Measurements from ENCODE around the gene SLC8A1. TPM values are rescaled to one million over a fixed set of nuclear protein-coding genes. Genes with fewer than 3 reads are reported as not detected.

SLC8A1 gene
- polyA plus RNA-seq, 12 donors: 4.4 to 12.4 (median 8.5) TPM; not detected in 1

DNA sequence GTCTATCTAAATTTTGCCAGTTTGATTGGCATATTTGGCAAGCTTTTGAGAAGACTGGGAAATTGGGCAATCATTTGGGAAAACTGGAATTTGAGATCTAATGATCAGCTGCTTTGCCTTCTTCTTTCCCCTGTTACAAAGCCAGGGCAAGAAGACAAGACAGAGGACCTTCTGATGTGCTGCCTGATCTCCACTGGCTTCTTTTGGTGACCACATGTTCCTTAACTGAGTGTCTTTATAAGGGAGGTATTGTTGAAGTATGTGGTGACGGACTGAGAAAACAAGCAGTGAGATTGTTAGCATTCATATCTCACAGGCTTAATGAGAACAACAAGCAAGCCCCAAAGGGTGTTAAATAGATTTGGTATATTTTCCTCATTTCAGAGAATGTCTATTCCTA, 175.8 kb downstream of the SLC8A1 start:
- DNase-seq: no peak

- no peak for DNase-seq
Measured at GRCh38 chr2:40274270-40274669, 177.6 kb downstream of the SLC8A1 start.

- no peak for DNase-seq
Measured at GRCh38 chr2:40273734-40274182, 178.1 kb downstream of the SLC8A1 start.

- no peak for DNase-seq
Measured at GRCh38 chr2:40271094-40271493, 180.8 kb downstream of the SLC8A1 start.

GRCh38 chr2:40270372-40270771, 181.5 kb downstream of the SLC8A1 start:
- DNase-seq: no peak

DNA sequence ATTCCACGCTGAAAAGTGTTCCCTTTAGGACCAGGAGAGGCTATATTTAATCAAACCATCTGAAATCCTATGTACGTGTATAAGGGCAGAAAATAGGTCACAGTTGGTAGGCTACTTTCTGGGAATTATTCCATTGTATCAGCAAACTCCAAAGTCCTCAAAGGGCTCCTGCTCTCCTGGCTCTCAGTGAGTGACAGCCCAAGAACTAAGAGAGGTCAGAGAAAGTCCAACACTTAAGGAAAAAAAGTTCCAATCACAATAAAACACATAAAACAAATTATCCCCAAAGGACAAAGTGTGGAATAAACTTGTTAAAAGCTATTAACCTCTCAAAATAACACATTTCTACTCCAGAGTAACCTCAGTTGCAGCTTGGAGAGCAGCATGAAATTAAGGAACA, 183.3 kb downstream of the SLC8A1 start:
- no peak for DNase-seq

GRCh38 chr2:40266201-40266600, 185.7 kb downstream of the SLC8A1 start:
- DNase-seq: no peak

- DNase-seq: no peak
Measured at GRCh38 chr2:40265602-40266001, 186.3 kb downstream of the SLC8A1 start.

DNA sequence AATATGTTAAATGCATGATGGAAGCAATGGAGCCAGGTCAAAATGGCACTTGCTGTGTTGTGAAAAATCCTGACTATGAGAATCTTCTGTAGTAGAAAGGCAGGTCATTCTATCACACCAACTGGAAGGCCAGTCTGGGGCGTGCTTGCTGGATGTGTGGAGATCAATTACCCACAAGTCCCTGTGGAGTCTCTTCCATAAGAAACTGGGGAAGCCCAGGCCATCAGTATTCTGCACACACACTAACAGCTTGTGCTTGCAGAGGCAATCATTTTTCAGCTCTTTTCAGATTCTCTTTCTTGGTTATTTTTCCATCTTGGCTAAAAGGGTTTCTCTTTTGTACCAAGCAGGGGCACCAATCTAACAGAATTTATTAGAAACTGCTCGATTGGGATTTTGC, 190.8 kb downstream of the SLC8A1 start:
- DNase-seq: no peak

DNA sequence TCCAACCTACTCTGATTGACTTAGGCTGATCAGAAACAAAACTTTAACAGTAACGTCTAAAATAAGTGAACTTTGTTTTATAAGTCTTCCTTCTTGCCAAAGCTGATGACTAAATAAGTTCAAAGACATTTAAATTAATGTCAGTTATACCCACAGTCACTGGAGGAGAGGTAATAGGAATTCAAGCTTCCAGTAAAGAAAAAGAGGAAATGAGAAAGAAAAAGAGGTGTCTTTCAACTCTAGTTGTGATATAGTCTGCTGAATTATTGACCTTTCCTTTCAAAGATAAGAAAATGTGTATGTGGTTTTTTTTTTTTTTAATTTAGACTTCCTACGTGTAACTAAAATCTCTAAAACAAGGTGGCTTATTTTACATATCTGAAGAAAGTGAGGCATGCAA, 191.5 kb downstream of the SLC8A1 start:
- no peak for DNase-seq

- no peak for DNase-seq
Measured at GRCh38 chr2:40259900-40260299, 192.0 kb downstream of the SLC8A1 start.

GRCh38 chr2:40258135-40258457, 193.8 kb downstream of the SLC8A1 start:
- no peak for DNase-seq

GRCh38 chr2:40257340-40258134, 194.4 kb downstream of the SLC8A1 start:
- no peak for DNase-seq

DNA sequence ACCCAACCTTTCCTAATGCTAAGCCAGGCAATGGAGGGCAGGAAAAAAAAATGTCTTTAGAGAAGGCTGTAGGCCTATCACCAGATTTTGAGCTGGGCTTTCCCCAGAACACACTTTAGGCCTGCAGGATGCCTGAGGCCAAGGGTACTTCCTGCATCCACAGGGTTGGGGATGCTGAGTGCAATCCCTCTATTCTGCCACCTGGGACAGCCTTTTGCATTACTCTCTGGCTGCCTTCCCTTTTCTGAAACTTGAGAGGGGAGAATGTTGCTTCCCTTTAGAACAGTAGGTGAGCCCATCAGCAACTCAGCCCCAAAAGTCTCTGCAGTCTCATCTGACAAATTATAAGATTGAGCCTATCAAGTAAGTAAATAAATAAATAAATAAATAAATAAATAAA, 195.2 kb downstream of the SLC8A1 start:
- DNase-seq: no peak

- DNase-seq: no peak
Measured at GRCh38 chr2:40256008-40256407, 195.9 kb downstream of the SLC8A1 start.

DNA sequence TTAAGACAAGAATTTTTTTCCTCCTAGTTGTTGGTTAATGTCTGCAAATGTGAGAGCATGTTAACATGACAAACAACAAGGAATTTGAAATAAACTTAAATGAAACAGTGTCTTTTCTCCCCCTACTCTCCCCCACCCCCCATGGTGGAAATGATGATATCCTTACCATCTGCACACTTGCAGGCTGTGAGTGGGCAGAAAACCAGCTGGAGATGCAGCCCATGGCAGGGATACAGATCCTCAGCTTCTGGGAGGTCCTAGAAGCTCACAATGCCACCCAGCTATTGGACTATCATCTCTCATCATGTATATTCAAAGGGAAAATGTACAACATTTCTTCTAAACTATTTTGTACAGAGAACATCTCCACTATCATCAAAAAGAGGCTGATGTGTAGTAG, 196.8 kb downstream of the SLC8A1 start:
- DNase-seq: no peak

DNA sequence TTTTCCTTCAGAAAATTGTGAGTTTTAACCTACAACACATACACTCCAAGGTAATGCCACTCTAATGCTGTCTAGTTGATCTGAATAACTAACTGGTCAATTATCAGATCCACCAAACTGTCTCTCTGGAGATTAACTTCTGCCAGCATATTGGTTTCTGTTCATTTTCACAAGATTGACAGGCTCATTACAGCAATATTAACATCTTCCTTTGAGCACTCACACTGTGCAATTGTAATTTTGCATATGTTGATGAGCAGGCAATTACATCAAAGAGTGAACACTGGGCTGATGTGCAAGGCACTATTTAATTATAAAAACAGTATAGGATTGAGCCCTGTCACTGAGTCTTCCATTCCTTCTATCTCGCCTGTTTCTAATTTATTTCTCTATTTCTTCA, 197.3 kb downstream of the SLC8A1 start:
- DNase-seq: no peak

- DNase-seq: peak; percentile 25
Measured at GRCh38 chr2:40251137-40251536, 200.8 kb downstream of the SLC8A1 start.

DNA sequence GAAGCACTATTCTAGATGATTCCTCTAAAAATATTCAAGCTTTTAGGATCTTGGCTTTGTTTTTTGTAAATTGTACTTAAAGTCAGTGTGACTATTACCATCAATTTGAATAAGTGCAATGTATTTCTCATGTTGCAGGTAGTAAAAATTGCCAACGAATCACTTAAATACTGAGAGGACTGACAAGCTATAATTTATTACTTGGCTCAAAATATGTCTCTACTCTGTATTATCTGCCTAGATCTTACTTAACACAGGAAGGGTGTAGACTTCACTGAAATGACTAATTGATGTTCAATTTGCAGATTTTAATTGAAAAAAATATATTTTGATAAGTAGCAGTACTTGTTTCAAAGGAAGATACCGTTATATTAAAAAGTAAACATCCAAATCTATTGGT, 202.3 kb downstream of the SLC8A1 start:
- DNase-seq: no peak

DNA sequence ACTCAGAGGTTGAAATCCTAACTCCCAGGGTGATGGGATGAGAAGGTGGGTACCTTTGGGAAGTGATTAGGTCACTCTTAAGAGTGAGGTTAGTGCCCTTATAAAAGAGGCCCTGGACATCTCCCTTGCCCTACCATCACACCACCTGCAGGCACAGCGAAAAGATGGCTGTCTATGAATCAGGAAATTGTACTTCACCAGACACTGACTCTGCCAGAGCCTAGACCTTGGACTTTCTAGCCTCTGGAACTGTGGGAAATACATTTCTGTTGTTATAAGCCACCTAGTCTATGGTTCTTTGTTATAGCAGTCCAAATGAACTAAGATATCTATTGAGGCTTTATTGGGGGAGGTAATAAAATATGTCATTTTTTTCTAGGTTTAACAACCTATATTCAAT, 203.6 kb downstream of the SLC8A1 start:
- no peak for DNase-seq

- DNase-seq: no peak
Measured at GRCh38 chr2:40244675-40245074, 207.2 kb downstream of the SLC8A1 start.

DNA sequence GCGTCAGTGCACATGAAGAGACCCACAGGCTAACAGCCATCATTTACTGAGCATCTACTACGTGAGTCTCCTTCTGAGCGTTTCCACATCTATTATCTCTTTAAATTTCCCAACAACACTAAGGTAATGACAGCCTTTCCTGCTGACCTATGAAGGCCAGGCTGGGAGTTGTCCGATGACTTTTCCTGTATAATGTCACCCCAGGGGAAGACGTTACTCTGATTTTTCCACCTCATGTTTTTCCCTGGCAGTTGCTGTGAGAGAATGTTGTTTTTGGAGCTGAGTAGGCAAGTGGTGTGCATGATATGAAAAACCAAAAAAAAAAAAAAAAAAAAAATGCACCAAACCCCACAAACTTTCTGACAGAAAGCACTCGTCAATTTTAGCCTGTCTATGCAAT, 207.6 kb downstream of the SLC8A1 start:
- no peak for DNase-seq

- peak; percentile 15 for DNase-seq
Measured at GRCh38 chr2:40243581-40244187, 208.2 kb downstream of the SLC8A1 start.

GRCh38 chr2:40242315-40242714, 209.6 kb downstream of the SLC8A1 start:
- no peak for DNase-seq

All from muscle of arm (tissue), 12 donors.